ENCODE data around the gene STAG3.
A peak's percentile ranks its signal among the peaks of the same experiment; 100 is the strongest.
"Not testable (repeated sequence)": the region's sequence is repeated elsewhere in the genome, so short reads cannot be mapped to it uniquely, and the experiment has no call there.

The STAG3 gene, protein sequence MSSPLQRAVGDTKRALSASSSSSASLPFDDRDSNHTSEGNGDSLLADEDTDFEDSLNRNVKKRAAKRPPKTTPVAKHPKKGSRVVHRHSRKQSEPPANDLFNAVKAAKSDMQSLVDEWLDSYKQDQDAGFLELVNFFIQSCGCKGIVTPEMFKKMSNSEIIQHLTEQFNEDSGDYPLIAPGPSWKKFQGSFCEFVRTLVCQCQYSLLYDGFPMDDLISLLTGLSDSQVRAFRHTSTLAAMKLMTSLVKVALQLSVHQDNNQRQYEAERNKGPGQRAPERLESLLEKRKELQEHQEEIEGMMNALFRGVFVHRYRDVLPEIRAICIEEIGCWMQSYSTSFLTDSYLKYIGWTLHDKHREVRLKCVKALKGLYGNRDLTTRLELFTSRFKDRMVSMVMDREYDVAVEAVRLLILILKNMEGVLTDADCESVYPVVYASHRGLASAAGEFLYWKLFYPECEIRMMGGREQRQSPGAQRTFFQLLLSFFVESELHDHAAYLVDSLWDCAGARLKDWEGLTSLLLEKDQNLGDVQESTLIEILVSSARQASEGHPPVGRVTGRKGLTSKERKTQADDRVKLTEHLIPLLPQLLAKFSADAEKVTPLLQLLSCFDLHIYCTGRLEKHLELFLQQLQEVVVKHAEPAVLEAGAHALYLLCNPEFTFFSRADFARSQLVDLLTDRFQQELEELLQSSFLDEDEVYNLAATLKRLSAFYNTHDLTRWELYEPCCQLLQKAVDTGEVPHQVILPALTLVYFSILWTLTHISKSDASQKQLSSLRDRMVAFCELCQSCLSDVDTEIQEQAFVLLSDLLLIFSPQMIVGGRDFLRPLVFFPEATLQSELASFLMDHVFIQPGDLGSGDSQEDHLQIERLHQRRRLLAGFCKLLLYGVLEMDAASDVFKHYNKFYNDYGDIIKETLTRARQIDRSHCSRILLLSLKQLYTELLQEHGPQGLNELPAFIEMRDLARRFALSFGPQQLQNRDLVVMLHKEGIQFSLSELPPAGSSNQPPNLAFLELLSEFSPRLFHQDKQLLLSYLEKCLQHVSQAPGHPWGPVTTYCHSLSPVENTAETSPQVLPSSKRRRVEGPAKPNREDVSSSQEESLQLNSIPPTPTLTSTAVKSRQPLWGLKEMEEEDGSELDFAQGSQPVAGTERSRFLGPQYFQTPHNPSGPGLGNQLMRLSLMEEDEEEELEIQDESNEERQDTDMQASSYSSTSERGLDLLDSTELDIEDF

DNA sequence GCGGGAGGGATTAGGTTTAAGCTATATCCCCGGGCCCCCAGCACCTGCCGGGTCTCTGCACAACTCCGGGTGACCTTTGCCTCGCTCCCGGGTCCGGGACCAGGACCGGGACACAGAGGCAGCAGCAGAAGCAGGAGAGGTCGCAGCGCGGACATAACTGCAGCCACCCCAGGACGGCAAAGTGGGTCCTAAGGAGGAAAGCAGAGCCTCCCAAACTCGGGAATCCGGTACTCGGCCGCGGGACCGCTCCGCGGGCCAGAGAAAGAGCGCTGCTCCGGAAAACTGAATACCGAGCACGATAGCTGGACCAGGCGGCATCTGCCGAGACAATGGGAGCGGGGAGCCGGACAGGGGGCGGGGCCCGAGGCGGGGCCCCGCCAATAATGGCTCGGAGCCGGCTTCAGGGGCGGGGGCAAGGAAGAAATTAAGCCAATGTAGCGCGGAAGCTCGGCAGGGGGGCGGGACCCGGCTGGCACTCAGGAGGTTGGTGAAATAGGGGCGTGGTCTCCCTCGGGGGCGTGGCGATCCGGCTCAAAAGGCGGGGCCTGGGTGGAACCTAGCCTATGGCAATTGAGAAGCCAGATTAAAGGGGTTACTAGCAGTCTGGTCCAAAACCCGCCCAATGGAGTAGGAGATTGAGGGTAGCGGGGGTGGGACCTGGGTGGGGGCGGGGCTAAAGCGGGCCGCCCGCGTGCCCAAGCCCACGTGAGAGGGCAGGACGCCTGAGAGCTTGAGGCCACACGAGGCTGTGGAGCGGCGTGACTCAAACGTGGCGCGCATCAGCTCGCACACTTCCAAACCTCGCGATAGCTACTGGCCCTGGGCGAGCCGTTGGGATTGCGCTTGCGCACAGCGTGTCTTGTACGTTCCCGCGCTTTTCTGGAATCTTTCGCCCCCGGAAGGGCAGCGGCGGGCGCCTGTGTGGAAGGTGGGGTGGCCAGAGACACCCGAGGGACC, at the start of gene STAG3, which contains the start of gene GPC2:
Gene STAG3, plus strand, starts transcription at position 874 of the 957 bp plus-strand sequence. CDS start 2,639 bp downstream, outside the sequence.
Gene GPC2, minus strand, starts transcription at position 337 of the 957 bp plus-strand sequence. Its CDS starts 182 bp downstream, at position 155.
- peak; percentile 99 for DNase-seq

- DNase-seq = no peak
Observed at GRCh38 chr7:100128637-100128963, 49.1 kb upstream of the STAG3 start.

DNA sequence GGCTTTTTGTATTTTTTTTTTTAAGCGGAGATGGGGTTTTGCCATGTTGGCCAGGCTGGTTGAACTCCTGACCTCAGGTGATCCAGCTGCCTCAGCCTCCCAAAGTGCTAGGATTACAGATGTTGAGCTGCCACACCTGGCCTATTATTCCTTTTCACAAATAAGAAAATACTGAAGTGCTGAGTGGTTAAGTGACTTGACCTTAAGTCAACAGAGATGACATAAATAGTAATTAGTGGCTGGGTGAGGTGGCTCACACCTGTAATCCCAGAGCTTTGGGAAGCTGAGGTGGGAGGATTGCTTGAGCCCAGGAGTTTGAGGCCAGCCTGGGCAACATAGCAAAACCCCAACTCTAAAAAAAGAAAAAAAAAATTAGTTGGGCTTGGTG, 47.5 kb upstream of the STAG3 start:
- not testable (repeated sequence) for DNase-seq

DNA sequence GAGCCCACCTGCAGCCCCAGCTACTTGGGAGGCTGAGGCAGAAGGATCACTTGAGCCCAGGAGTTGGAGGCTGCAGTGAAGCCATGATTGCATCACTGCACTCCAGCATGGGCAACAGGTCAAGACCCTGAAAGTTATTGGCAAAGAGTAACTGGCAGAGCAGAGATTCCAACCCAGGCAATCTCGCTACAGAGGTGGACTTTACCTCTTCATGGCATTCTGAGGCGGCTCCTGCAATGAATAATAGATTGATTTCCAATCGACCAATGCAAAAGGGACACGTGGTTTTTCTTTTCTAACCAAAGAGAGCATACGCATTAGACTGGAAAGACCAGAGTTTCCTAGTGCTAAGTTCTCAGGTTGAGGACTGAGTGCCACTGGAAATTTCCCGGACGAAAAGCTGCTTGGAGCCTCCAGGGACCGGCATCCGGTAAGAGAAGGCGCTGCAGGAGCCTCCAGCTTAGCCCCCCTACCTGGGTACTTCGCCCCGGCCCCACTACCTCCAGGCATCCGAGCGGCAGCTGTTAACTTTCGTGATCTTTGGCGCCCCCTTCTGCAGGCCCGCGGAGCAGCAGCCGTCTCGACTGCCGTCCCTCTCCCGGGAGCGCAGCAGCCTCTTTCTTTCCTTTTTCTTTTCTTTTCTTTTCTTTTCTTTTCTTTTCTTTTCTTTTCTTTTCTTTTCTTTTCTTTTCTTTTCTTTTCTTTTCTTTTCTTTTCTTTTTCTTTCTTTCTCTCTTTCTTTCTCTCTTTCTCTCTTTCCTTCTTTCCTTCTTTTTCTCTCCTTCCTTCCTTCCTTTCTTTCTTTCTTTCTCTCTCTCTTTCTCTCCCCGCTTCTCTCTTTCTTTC, 46.9 kb upstream of the STAG3 start:
- peak; percentile 85 for DNase-seq

DNA sequence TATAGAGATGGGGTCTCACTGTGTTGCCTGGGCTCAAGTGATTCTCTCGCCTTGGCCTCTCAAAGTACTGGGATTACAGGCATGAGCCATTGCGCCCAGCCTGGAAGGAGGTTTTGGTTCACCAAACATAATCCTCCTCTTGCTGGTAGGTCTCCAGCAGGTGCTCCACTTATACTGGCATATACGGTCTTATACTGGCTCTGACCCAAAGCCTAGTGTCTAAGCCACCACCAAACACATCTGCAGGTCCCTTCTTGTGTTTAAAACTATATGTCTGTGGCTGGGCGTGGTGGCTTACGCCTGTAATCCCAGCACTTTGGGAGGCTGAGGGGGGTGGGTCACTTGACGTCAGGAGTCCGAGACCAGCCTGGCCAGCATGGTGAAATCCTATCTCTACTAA, 45.6 kb upstream of the STAG3 start:
- DNase-seq = no peak

DNA sequence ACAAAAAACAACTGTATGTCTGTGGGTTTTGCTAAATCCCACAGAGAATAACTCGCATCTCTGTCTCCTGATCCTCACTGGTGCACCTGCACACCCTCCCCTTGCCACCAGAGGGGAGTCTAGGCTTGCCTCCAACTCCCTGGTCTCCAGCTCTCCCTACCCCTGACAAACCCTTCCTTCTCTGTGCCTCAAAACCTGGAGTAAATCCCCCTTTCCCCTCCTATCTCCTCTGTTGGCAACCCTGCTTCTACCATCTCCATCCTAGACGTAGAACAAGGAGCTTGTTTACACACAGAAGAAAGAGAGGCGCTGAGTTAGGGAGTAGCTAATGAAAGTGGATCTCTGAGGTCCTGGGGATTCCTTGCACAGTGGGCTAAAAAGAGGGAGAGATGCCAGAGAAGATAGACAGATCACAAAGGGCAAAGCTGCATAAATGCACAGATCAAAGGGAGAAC, 45.0 kb upstream of the STAG3 start:
- DNase-seq = peak; percentile 76

- DNase-seq = no peak
Observed at GRCh38 chr7:100137851-100138760, 39.6 kb upstream of the STAG3 start.

- DNase-seq = no peak
Observed at GRCh38 chr7:100141555-100141949, 36.2 kb upstream of the STAG3 start.

DNA sequence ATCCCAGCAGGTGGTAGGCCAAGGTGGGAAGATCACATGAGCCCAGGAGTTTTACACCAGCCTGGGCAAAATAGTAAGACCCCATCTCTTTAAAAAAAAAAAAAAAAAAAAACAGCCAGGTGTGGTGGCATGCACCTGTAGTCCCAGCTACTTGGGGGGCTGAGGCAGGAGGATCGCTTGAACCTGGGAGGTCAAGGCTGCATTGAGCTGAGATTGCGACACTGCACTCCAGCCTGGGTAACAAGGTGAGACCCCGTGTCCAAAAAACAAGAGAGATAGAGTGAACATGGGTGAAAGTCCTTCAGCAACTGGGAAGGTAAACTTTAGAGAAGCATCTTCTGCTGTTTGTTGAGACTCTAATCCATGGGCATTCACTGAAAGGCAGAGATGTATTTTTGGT, 35.3 kb upstream of the STAG3 start:
- DNase-seq = no peak

DNA sequence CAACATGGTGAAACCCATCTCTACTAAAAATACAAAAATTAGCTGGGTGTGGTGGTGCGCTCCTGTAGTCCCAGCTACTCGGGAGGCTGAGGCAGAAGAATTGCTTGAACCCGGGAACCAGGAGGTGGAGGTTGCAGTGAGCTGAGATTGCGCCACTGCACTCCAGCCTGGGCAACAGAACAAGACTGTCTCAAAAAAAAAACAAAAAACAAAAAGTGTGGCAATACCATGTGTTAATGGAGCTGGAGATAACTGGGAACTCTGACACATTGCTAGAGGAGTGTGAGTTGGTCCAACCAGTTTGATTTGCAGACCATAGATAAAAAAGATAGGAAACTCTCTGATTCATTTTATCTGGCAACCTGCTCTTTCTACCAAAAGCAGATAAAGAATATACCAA, 31.4 kb upstream of the STAG3 start:
- not testable (repeated sequence) for DNase-seq

DNA sequence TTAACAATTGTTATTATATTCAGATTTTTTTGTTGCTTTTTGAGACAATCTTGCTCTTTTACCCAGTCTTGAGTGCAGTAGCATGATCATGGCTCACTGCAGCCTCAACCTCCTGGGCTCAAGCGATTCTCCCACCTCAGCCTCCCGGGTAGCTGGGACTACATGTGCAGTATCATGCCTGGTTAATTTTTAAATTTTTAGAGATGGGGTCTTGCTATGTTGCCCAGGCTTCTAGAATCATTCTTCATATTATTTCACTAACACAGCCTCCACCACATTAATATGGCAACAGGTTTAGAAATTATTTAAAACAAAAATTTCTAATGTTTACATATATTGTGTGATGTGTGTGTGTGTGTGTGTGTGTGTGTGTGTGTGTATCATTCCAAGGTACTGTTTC, 30.4 kb upstream of the STAG3 start:
- DNase-seq = no peak

DNA sequence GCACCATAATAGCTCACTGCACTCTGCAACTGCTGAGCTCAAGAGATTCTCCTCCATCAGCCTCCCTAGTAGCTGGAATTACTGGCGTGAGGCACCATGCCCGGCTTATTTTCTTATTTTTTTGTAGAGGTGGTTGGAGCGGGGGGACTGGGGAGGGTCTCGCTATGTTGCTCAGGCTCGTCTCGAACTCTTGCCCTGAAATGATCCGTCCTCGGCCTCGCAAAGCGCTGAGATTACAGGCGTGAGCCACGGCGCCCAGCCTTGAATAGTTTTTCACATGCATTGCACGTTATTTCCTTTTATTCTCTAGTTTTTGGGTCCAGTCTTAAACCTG, 29.5 kb upstream of the STAG3 start:
- DNase-seq = no peak

DNA sequence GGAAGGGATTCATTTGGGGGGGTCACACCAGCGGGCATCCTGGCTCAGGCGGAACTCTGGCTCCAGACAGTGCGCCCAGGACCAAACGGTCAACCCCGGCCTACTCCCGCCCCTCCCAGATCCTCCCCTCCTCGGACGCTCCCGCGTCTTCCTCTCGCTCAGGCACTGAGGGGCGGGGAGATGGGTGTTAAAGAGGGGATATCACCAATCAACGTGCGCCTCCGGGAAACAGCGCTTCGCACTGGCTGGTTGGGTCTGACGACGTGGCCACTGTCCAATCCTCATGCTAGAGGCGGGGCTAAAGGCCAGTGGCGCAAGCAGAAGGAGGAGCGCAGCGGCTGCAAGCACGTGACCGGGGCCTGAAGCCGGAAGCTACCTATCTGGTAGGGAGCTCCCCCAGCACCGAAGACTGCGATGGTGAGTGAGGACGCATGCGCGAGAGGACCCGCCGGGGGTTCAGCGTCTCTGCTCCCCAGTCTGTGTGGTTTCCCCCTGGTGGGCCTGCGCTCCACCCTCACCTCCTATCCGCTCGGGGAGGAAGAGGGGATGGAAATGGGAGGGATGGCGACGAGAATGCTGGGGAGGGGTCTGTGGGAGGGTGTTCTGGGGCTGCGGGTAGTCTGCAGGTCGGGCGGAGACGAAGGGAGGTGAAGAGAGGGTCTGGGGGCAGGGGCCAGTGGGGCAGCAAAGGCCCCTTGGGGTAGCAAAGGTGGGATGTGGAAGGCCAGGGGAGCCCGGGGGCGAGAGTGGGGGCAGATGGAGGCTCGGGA, 29.0 kb upstream of the STAG3 start, which contains the start of gene LAMTOR4:
Gene LAMTOR4, plus strand, starts transcription at position 360 of the 770 bp plus-strand sequence. Its CDS starts 55 bp downstream, at position 415.
- peak; percentile 99 for DNase-seq

- DNase-seq = no peak
Observed at GRCh38 chr7:100152404-100152803, 25.3 kb upstream of the STAG3 start.

- DNase-seq = no peak
Observed at GRCh38 chr7:100152937-100153666, 24.6 kb upstream of the STAG3 start.

- DNase-seq = no peak
Observed at GRCh38 chr7:100153708-100154535, 23.8 kb upstream of the STAG3 start.
